Liver (tissue), 9 donors: ENCODE data around the gene LCT. TPM values are rescaled to one million over a fixed set of nuclear protein-coding genes. Genes with fewer than 3 reads are reported as not detected.

Experiments used
- DNase-seq: peaks from one replicate; pipeline ENCODE4 v3.0.0-alpha.2; 2017; ENCODE audit warnings: low spot score
- H3K27ac ChIP-seq, 2 donors: one replicate each; pipeline ENCODE4 v1.7.0; 2013; ENCODE audit warnings: inconsistent platforms in 2 of 2, low read length in 2 of 2, control low read depth in 1 of 2, low read depth in 1 of 2, mild to moderate bottlenecking in 1 of 2
- H3K27me3 ChIP-seq, 4 donors: one replicate each; pipeline versions ENCODE4 v1.6.1 to v1.7.0; 2013; ENCODE audit warnings: low read length in 3 of 4, inconsistent platforms in 1 of 4, mild to moderate bottlenecking in 1 of 4, moderate library complexity in 1 of 4; ENCODE audit not compliant: control insufficient read depth in 4 of 4, insufficient read depth in 4 of 4
- H3K36me3 ChIP-seq, 4 donors: one replicate each; pipeline versions ENCODE4 v1.6.1 to v1.7.0; 2013; ENCODE audit warnings: low read length in 3 of 4, mild to moderate bottlenecking in 3 of 4, low read depth in 1 of 4, moderate library complexity in 1 of 4; ENCODE audit not compliant: control insufficient read depth in 4 of 4, insufficient read depth in 3 of 4
- H3K4me1 ChIP-seq, 4 donors: one replicate each; pipeline versions ENCODE4 v1.6.1 to v1.7.0; 2013; ENCODE audit warnings: low read length in 3 of 4, mild to moderate bottlenecking in 3 of 4, moderate library complexity in 1 of 4; ENCODE audit not compliant: control insufficient read depth in 4 of 4, insufficient read depth in 4 of 4
- H3K4me3 ChIP-seq, 3 donors: one replicate each; pipeline versions ENCODE4 v1.6.1 to v1.7.0; 2013; ENCODE audit warnings: low read length in 3 of 3, control low read depth in 1 of 3, low read depth in 1 of 3, mild to moderate bottlenecking in 1 of 3
- H3K9ac ChIP-seq, 2 donors: one replicate each; pipeline ENCODE4 v1.7.0; 2013; ENCODE audit warnings: low read length in 2 of 2, mild to moderate bottlenecking in 2 of 2, moderate library complexity in 2 of 2, control low read depth in 1 of 2, low read depth in 1 of 2
- H3K9me3 ChIP-seq, 4 donors: one replicate each; pipeline versions ENCODE4 v1.6.1 to v1.7.0; 2013; ENCODE audit warnings: low read length in 3 of 4; ENCODE audit not compliant: control insufficient read depth in 4 of 4
- ATF3 ChIP-seq: IDR thresholded peaks from 2 replicates; pipeline ENCODE4 v1.6.1; 2016; ENCODE audit warnings: antibody characterized with exemption
- CTCF ChIP-seq: fragments of 150-350 bp; IDR thresholded peaks from 2 replicates; pipeline ENCODE4 v1.5.1; 2017; ENCODE audit warnings: improper control_type of control experiment, low read depth, low read length; ENCODE audit not compliant: missing input control
- EGR1 ChIP-seq, 2 donors: IDR thresholded peaks; 2 replicates each; pipeline ENCODE4 v1.6.1; 2016 to 2018; ENCODE audit warnings: antibody characterized with exemption in 2 of 2, low read depth in 2 of 2
- FOXA2 ChIP-seq: IDR thresholded peaks from 2 replicates; pipeline ENCODE4 v1.6.1; 2016; ENCODE audit warnings: antibody characterized with exemption
- HNF4A ChIP-seq, 2 donors: conservative IDR thresholded peaks; 2 replicates each; pipeline ENCODE4 v1.6.1; 2016; ENCODE audit warnings: antibody characterized with exemption in 2 of 2, mild to moderate bottlenecking in 2 of 2
- NR2F2 ChIP-seq: IDR thresholded peaks from 2 replicates; pipeline ENCODE4 v1.6.1; 2016; ENCODE audit warnings: antibody characterized with exemption
- REST ChIP-seq: IDR thresholded peaks from 2 replicates; pipeline ENCODE4 v1.6.1; 2016; ENCODE audit warnings: antibody characterized with exemption, mild to moderate bottlenecking
- RXRA ChIP-seq, 2 donors: IDR thresholded peaks; 2 replicates each; pipeline ENCODE4 v1.6.1; 2017 to 2018; ENCODE audit warnings: antibody characterized with exemption in 2 of 2, mild to moderate bottlenecking in 1 of 2
- TAF1 ChIP-seq: conservative IDR thresholded peaks from 2 replicates; pipeline ENCODE4 v1.6.1; 2016; ENCODE audit warnings: antibody characterized with exemption, mild to moderate bottlenecking
- YY1 ChIP-seq: IDR thresholded peaks from 2 replicates; pipeline ENCODE4 v1.6.1; 2016; ENCODE audit warnings: antibody characterized with exemption, mild to moderate bottlenecking
- ZBTB33 ChIP-seq: IDR thresholded peaks from 2 replicates; pipeline ENCODE4 v1.6.1; 2016; ENCODE audit warnings: antibody characterized with exemption
- WGBS: extraction: QIAGEN DNeasy Blood & Tissue Kit; methylation state at CpG from one replicate; pipeline ENCODE4 v1.1.7; 2013; 5-methylcytosine and 5-hydroxymethylcytosine counted together
- polyA plus RNA-seq, 2 donors: library from polyadenylated mRNA; stranded (reverse) in 1 of 2; unstranded in 1 of 2; fragments of 200-250 nt in 1 of 2; fragments of >200 nt in 1 of 2; fragmentation: Nextera tagmentation in 1 of 2; extraction: Ambion mirVana in 1 of 2; gene quantifications; one replicate each; pipeline versions ENCODE4 v1.2.1 to v1.2.3, GENCODE V29; 2013 to 2015
- total RNA-seq, 2 donors: library from RNA; depleted of rRNA; stranded (reverse); fragments of >200 nt; gene quantifications; one replicate each; pipeline ENCODE4 v1.2.3, GENCODE V29; 2014
- donor health status: healthy.
- donor health status: healthy.
- donor health status: healthy.
- donor health status: healthy.
- donor health status: healthy.

Gene LCT
- total and polyA plus RNA-seq, 4 donors, result not detected

- TF ChIP-seq REST, result no peak
These were observed 93.1 kb downstream of the LCT start (continued) for GRCh38 chr2:135743860-135744259.

- Histone ChIP-seq H3K27me3 (no peaks in the 10 kb centered on the region), H3K9me3 (no peaks in the 10 kb centered on the region)
- no peak for TF ChIP-seq TAF1
- TF ChIP-seq ATF3, result no peak
- TF ChIP-seq NR2F2, result no peak
- TF ChIP-seq ZBTB33, result no peak
- no peak for TF ChIP-seq EGR1 (IDR thresholded peaks at IDR 0.05; ENCODE audit: low read depth in 2 of 2)
- no peak for TF ChIP-seq CTCF
- TF ChIP-seq RXRA (IDR thresholded peaks at IDR 0.05), result no peak
- no peak for TF ChIP-seq HNF4A (conservative IDR thresholded peaks at IDR 0.05)
- no peak for TF ChIP-seq FOXA2
- TF ChIP-seq YY1, result no peak
These were observed 94.6 kb downstream of the LCT start for GRCh38 chr2:135742325-135742757.

More at GRCh38 chr2:135742325-135742757, 94.6 kb downstream of the LCT start:
- DNase-seq, result peak; percentile 70
- peak overlapping the region; percentile 89 to 98 for H3K9ac ChIP-seq
- peaks cover 0 to 21% (median 7%) of the 10 kb centered on the region in 4 donors for H3K4me1 ChIP-seq
- under 1% methylated on average over 34 of the region's 34 CpGs for WGBS
- peak overlapping the region; percentile 69 to 100 (median 95) for H3K4me3 ChIP-seq
- H3K36me3 ChIP-seq, result peaks cover 0 to under 1% (median 0%) of the 10 kb centered on the region in 4 donors
- H3K27ac ChIP-seq, result peak overlapping the region; percentile 94 to 99
